NT2/D1 (cell line): ENCODE results near the gene CENPE.

Experiments used
- SUZ12 ChIP-seq: IDR thresholded peaks from 2 replicates; pipeline ENCODE4 v1.6.1; 2011; ENCODE audit not compliant: insufficient read length, insufficient read depth; ENCODE audit errors: extremely low read depth
- YY1 ChIP-seq: IDR thresholded peaks from 2 replicates; pipeline ENCODE4 v1.6.1; 2011; ENCODE audit not compliant: insufficient read length, insufficient read depth
- ZNF274 ChIP-seq: IDR thresholded peaks from 2 replicates; pipeline ENCODE4 v1.6.1; 2011; ENCODE audit warnings: mild to moderate bottlenecking, low read depth, low read length

DNA sequence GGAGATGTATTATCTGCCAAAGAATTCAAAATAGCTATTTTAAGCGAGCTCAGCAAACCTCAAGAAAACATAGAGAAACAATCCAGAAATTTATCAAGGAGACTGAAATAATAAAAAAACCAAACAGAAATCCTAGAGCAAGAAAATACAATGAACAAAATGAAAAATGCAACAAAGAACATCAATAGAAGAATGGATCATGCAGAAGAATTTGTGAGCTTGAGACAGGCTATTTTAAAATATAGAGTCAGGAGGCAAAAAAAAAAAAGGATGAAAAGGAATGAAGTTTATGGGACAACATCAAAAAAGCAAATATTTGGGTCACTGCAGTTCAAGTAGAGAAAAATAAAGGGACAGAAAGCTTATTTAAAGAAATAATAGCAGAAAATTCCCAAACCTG, 29.1 kb downstream of the CENPE start:
- TF ChIP-seq ZNF274, result no peak
- TF ChIP-seq SUZ12, result no peak
- TF ChIP-seq YY1, result no peak
